GM19467 (cell line): ENCODE results near the gene KAZN.

Experiments
- ATAC-seq: cut with Tn5 transposase; IDR thresholded peaks from one replicate; pipeline ENCODE4 v1.9.1; 2021; ENCODE audit warnings: mild to moderate bottlenecking, moderate library complexity; ENCODE audit not compliant: unreplicated experiment

Gene KAZN

DNA sequence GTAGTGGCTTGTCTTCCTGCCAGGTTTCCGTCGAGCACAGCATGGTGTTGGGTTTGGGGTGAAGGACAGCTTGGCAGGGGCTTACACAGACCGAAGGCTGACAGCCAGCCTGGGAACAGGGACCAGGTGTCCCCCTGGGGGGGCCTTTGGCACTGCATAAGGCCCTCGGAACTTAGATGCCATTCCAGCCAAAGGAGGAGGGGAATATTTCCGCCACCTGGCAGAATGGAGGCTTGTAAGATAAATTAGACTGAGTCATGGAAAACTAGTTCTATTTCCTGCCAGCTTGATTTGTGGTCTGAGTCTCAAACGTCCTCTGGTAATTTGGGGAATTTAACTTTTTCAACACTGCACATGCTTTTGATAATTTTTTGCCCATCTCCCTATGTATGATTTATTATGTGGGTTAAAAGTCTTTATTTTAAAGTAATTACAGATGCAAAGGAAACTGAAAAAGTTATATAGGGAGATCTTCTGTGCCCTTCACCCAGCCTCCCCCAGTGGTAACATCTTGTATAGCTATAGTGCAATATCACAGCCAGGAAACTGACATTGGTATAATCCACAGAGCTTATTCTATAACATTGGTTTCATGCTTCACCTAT, 543.6 kb downstream of the KAZN start:
- no peak for ATAC-seq

DNA sequence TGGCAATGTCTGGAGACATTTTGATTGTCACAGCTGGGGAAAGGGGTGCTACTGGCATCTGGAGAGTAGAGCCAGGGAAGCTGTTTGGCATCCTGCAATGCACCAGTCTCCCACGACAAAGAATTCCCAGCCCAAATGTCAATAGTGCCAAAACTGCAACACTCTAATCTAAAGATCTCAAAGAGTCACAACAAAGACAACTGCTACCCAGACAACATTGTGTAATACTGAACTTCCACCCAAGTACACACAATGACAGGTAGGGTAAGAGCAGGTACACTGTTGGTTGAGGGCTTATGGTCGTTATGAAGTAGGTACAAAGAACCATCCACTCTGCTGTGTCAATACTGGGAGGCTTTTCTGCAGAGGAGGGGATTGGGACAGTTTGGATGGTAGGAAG, 546.8 kb downstream of the KAZN start:
- no peak for ATAC-seq

DNA sequence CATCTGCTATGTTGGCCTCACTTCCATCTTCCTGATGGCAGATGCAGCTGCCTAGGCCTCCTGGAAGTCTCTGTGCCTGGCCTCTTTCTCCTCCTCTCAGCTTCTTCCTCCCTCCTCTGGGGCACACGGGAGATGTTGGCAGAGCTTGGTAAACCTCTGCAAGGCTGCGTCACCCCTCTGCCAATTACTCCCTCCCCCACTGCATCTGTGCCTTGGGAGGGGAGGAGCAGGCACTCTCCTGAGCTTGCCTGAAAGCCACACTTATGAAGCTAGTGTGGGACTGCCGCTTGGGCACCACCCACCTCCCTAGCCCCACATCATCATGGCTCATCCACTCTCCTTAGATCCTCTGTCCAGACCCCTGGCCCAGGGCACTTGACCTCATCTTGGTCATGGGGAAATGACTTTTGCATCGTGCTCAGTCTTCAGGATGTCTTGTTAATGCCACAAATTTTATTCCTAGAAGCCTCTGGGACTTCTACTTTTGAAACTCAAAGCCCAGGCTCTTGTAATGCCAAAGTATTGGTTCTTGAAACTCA, 547.7 kb downstream of the KAZN start:
- ATAC-seq: no peak

DNA sequence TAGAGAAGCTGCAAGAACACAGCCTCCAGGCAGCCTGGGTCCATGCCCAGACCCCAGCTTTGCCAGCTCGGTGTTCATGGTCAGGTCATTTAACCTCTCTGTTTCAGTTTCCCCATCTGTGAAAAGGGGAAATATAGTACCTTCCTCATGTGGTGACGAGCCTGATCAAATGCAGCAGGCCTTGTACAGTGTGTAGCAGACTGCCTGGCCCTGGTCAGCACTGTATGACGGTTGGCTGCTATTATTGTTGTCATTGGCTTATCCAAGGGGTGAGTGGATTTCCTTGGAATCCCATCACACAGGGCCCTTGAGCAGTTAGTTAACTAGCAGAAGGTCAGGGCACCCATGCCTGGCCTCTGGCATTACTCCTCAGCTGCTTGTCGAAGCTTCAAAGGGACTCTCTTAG, 548.5 kb downstream of the KAZN start:
- no peak for ATAC-seq

DNA sequence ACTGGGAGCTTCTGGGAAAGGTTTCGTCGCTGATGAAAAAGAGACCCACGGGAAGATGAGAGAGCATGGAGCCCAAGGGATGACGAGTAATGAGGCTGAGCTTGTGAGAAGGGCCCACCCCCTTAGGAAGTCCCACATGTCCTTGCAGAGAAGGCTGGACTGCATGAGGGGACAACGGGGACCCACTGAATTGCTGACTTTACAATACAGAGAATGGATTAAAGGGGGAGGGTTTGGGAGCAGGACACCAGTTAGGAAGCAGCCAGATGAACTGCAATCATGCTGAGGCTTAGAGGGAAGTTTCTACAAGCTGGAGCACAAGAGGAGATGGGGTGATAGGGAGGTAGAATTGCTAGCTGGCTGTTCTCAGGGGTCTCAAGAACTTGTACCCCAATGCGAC, 549.5 kb downstream of the KAZN start:
- no peak for ATAC-seq

DNA sequence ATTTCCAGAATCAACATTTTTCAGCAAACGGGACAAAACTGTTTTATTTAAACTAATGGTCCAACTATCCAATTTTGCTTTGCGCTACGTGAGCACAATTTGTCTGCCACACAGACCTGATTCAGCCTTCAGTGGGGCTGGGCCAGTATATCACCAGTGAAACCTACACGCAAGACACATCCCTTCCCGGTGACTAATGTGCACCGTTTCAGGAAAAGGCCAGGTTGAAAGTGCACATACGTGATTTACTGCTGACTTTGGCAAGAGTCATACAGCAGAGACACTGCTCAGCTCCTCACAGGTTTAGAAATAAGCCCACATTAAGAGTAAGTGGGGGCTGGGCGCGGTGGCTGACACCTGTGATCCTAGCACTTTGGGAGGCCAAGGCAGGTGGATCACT, 550.0 kb downstream of the KAZN start:
- no peak for ATAC-seq

DNA sequence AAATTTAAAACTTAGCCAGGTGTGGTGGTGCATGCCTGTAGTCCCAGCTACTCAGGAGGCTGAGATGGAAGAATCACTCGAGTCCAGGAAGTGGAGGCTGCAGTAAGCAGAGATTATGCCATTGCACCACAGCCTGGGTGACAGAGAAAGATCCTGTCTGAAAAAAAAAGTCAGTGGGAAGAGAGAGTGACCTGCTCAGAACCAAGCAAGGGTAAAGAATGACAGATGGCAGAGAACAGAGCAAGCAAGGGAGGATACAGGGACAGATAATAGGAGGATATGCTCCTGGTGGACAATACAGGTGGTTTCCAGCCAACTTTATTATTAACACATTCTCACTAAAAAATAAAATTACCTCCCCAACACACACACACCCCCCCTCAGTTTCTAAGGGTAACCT, 550.5 kb downstream of the KAZN start:
- ATAC-seq: no peak

DNA sequence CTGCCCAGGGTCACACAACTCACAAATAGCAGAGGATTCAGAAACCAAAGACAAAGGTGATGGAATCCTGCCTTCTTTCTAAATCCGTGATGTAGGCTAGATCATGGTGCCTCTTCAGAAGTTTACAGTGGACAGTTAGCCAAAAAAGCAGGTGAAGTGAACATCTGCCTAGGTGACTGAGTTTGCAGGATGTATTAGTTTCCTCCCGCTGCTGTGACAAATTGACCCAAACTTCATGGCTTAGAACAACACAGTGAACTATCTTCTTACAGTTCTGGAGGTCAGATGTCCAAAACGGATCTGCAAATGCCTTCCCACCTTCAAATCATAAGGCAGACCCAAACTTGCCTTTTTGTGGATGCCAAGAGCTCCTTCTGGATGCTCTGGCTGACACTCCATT, 551.9 kb downstream of the KAZN start:
- no peak for ATAC-seq

DNA sequence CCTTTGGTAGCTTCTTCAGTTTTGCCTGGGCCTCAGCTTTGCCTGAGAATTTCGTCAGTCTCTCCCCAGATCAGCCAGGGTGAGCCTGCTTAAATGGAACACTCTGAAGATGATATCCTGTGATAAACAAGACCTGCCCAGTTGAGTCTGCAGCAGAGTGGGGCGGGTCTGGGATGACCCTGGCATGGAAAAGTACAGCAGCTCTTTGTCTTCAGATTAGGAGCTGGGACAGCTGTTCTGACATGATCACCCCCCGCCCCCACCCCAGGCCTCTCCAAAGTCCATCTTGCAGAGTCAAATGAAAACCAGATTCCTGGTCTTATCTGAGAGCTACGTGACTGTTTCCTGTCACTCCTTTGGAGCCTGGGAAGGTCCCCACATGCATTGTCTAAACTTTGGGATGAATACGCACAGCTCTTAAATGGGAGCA, 552.9 kb downstream of the KAZN start:
- no peak for ATAC-seq

DNA sequence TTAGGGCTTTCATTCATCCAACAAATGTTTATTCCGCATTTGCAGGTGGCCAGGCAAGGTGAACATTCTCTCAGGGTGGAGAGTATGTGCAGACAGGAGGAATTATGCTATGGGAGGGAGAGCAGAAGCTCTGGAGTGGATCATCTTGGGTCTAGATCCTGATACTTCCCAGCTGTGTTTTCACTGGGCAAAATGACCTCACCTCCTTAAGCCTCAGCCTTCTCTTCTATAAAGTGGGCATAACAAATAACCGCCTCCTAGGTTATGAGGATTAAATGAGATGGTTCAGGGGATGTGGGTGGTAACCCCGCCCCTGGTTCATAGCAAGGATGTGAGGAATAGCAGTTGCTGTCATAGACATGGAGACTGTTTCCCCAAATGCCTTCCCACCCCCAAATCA, 553.4 kb downstream of the KAZN start:
- no peak for ATAC-seq

DNA sequence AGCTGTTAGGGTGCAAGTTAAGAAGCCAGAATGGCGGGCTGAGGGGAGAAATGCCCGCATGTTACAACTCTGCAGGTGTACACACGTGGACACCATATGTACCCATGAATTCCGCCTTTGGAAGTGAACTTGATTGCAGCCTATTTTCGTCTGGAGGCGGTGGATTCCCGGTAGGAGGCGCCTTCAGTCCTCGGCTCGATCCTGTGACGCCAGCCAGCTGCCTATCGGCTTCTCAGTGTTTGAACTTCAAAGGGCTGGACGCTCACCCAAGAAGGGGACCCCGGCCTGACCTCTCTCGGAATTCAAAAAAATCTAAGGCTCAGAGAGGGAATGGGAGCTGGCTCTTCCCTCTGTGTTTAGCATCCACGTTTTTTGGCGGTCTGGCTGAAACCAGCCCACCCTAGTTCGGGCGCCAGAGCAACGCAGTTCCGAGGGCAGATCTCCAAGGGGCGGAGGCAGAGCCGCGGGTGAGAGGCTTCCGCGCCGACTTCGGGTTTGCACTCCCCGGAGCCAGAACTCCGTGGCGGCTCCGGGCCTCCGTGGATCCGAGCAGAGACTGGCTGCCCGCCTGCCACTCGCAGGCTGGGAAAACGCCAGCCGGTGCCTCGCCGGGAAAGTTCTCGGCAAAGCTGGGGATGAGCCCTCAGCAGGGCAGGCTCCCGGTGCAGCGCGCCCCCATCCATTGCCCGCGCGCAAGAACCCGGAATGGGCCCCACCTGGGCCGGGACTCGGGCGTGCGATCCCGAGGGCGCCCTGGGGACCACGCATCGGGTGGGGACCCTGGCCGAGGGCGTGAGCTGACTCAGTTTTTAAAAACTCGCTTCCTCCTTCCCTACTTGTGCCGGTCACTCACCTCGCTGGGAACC, 554.1 kb downstream of the KAZN start:
- ATAC-seq: no peak

DNA sequence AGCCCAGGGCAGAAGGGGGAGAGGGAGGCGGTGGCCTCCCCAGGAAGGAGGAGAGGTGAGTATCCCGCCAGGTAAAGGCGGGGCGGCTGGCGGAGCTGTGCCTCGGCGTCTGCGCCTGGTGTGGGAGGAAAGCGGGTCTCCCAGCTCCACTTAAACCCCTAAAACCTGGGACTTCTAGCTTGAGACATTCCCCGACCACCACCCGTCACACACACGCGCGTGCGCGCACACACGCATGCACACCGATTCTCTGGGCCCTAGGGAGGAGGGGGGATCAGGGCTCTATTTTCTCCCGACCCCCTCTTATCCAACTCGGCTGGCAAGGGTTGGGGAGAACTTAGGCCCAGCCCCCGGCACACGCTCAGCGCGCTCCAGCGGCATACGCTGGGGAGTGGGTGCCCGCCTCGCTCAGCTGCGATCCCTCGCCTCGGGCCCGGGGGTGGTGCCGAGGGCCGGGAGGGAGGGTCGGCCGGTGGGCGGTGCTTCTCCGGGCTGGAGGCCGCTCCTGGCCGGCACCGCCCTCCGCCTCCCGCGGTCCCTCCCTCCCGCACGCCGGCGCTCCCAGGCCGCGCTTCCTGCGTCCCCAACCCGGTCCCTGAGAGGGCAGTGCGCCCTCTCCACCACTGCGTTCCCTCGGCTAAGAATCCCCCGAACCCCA, 554.8 kb downstream of the KAZN start, which contains the start of gene TMEM51:
Gene TMEM51, plus strand, starts transcription at position 564 of the 658 bp plus-strand sequence. CDS start 61,341 bp downstream, outside the sequence.
- no peak for ATAC-seq

DNA sequence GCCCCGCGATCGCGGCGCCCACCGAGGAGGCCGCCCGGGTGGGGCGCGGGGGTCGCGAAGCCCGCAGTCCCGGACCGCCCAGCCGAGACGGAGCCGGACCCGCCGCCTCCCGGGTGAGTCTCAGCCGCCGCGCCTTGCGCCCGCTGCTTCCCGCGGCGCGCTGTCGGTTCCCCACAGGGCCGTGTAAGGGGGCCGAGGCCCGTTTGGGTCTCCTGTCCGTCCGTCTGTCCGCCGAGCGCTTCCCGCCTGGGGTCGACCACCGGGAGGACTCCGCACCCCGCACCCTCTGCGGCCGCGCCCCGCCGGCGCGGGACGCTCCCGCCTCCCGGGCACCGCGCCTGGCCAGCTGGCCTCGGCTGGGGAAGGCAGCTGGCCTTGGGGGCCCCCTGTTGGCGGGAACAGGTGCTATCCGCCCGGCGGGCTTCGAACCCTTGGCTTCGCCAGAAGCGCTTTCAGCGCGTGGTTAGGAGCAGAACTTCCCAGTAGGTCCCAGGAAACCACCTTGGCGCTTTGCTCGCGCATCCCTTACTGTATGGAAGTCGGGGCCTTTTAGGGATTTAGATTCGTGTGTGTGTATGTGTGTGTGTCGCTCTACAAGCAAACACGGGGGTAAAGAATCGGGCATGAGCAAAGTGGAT, 555.5 kb downstream of the KAZN start:
- ATAC-seq: no peak

DNA sequence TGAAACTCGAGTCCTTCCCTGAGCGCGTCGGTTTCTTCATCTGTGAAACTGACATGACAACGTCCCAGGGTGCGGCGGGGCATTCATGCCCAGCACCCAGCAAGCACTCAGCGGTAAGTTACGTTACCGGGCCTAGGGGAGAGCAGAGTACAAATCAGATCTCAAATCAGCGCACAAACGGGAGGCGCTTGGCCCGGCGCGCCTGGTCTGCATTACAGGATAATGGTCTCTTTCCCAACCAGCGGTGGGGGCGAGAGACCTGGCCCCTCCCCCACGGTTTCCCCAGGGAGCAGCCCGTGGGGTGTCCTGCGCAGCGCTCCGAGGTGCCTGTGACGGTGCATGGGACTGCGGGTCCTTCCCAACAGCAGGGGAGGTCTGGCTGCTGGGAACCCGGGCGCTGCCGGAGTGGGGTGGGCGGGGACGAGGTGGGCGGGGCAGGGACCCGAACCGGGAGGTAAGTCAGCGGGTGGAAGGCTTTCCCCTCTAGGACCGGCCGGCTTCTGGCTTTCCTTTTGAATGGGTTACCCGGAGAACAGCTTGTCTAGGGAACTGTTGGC, 556.1 kb downstream of the KAZN start:
- no peak for ATAC-seq

DNA sequence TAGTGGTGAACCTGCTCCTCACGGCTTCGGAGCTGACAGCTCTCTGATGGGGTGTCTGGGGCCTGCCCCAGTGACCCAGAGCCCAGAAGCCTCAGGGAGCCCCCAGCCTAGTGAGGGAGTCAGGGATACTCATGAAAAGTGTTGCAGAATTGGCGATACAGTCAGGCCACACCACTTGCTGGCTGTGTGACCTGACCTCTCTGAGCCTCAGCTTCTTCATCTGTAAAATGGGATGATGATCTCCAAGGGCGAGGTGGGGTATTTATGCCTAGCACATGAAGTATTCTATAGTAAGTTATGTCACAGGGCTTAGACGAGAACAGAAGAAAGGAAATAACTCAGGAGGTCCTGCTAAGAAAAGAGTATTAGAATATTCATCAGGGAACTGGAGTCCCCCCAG, 556.7 kb downstream of the KAZN start:
- ATAC-seq: no peak

DNA sequence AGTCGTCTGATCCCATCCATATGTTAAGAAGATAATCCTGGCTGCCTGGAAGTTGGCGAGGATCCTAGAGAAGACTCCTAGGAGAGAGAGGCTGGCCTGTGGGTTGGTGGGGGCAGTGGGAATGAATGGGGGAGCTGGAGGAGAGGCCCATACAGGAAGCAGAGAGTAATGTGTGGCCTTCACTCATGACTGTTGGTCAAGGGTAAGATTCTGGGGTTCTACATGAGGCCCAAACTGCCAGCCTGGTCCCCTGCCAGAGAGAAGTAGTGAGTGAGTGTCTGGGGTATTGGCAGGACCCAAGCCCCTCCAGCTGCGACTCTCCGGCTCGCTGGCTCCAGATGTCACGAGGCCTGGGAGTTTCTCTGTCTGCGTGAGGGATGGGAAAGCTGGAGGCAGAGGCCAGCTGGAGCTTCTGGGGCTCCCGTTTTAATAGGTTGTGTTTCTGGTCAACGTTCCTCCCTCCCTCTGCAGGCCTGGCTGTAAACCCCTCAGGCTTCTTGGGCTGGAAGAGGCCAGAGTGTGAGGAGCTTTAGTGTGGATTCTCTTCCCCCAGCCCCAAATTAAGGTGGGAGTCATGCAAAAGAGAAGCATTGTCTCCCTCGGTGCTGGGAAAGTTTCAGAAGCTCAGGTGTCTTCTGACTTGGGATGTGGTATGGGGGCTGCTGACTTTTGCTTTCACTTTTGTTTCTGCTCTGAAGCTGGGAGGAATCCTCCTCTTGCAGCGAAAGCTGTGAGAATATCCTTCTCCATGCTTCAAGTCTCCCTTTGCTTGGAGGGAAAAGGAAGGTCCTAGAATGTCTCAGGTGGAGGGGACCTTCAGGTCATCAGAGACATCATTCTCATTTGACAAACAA, 557.6 kb downstream of the KAZN start:
- no peak for ATAC-seq

DNA sequence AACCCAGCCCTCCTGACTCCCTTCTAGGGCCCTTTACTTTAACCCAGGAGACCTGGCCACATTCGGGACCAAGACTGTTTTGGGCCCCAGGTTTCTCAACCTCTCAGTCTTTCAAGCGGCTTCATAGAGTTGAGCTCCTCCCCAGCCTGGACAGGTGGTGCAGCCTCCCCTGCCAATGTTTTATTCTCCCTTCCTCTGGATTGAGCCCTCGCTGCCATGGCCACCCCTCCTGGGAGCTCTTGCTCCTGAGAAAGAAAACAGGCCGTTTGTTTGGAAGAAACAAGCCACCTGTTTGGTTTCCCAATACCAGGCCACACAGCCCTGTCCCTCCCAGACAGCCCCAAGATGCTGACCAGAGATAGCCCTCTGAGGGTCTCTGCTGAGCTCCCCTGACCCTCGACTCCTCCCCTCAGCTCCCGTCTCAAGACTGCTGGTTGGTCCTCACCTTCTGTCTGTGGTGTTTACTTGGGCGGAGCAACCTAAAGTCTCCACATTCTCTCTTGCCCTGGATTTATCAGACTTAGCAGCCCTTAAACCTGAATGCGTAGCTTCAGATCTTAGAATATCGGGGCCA, 558.4 kb downstream of the KAZN start:
- ATAC-seq: no peak

DNA sequence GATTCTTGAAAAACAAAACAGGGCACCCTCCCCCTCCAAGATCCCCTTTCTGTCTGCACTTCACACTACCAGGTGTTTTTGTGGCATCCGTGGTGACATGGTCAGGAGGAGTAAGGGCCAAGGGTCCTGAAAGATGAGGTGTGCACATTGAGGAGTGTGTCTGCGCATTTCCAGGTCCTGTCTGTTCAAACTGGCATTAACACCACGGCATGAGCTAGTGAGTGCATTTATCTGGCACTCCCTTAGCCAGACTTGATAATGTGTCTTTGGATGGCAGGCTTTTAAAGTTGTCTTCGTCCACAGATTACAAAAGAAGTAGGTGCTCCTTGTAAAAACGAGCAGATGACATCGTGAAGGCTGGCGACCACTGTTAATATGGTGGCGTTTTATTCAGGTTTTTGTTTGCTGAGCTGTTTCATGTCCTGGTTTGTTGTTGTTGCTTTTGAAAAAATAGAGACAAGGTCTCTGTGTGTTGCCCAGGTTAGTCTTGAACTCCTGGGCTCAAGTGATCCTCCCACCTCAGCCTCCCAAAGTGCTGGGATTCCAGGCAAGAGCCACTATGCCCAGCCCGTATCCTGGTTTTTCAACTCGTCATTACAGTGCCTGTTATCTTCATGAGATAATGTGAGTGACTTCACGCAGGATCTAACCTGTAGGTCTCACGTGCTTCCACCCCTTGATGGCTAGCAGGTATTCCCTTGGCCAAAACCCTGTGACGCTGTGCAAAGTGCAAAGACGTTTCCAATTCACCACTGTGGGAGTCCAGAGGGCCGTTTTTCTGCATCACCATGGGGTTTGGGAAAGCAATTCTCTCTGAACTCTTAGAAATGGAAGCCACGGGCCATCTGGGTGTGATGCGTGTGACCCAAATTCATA, 559.3 kb downstream of the KAZN start:
- no peak for ATAC-seq
